Hematopoietic multipotent progenitor cell (in vitro differentiated cells): ENCODE results near the gene GC. TPM values are rescaled to one million over a fixed set of nuclear protein-coding genes. Genes with fewer than 3 reads are reported as not detected.
"Not testable (repeated sequence)": the region's sequence is repeated elsewhere in the genome, so short reads cannot be mapped to it uniquely, and the experiment has no call there.

Experiments
- DNase-seq, 3 donors: peaks; one replicate each; pipeline ENCODE4 v3.0.0-alpha.2; 2011 to 2015; ENCODE audit warnings: low read depth in 2 of 3, low spot score in 2 of 3
- total RNA-seq: library from RNA; depleted of rRNA; stranded (reverse); fragments of >200 nt; gene quantifications from one replicate; pipeline ENCODE4 v1.2.3, GENCODE V29; 2012

Gene GC
- total RNA-seq, 1 donor = not detected

DNA sequence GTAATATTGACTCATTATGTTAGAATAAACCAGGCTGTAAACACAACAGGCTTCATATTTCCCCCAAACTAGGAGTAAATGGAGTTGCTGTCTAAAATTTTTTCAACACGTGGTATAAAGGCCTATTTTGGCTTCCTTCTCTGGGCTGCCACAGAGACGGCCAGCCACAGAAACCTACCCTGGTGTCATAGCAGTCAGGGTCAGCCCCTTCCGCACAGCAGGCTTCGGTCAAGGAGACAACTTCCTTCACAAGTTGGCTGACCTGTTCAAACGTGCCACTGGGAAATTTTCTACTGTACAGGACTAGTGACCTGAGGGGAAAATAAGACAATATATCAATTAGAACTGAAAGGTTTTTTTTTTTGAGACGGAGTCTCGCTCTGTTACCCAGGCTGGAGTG lies 15.8 kb downstream of the GC start:
- DNase-seq = no peak

DNA sequence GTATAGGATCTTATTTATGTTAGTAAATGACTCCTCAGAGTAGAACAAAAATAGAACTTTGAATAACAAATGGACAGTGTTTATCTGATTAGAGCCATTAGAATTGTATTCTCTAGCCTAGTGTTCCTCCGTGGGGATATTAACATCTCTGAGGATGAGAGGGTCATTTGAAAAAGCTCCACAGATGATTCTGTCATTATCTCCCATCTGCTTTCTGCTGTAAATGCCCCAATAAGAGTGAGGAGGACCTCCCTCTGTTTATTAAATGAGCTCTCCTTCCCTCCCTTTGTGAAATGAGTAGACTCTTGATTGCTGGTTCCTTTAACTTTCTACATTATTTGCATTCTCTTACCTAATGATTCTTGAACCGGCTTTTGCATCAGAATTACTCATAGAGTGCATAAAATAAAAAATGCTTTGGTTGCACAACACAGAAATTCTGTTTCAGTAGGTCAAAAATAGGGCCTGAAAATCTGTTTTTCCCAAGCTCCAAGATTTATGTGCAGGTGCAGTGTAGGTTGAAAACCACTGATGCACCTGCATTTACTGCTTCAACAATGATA lies 18.0 kb downstream of the GC start:
- DNase-seq = no peak

DNA sequence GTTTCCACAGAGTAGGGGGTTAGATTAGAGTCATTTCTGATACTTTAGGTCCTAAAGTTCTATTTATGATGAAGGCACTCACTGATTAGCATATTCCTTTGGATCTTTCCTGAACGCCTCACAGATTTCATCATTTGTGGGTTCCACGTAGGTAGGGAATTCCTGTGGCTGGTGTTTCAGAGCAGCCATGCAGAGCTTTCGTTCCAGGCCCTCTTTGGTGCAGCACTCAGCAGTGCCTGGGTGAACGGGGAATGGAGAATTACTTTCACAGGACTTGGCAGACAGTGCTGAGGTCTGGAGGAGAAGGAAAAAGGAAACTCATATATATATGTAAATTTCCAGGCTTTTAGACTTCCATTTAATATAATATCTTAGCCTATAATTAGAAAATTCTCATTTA lies 18.5 kb downstream of the GC start:
- DNase-seq = no peak

DNA sequence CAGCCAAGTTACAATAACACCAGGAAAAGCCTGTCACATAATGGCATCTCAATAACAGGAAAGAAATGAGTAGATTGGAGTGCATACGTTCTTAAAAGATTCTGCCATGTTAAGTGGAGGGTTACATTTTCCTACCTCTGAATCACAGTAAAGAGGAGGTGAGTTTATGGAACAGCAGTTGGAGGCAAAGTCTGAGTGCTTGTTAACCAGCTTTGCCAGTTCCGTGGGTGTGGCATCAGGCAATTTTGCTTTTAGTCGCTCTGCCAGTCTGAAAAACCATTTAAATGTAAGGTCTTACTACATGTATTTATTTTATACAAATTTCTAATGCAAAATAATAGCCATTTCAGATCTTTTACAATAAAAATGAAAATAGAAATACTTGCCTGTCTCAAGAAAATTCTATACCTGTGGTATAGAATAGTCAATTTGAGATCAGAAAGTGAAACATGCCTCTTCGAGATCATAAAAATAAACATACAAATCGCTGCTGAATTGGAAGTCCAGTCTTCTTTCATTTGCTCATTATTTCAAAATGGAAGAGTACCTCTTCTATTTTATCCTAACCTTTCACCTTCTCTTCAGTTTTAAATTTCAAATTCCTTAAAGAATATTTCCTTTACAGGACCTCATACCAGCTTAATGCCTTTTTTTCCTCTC lies 31.4 kb downstream of the GC start:
- DNase-seq = no peak

DNA sequence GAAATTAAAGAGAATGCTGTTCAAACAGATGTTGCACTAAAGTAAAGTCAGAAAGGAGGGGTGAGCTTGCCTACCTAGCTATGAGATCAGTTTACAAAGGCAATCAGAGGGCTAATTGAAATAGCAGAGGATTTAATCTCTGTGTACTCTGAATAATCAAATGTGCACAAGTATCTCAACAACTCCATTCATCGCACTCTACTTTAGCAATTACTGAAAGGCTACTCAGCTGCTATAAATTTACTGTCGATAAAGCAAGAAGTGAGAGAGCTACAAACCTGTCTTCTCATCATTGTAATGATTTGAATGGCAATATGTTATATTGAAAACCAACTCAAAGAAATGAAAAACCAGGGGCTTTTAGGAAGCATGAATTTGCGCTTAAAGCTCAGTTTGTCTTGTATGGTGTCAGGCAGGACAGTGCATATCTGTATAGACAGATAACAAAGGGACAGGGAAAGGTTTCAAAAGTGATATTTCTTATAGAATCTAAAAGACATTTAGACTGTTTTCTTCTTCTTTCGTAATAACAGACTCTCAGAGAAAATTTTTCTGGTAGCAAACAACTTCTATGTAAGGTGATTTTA lies 34.8 kb downstream of the GC start:
- DNase-seq = no peak

DNA sequence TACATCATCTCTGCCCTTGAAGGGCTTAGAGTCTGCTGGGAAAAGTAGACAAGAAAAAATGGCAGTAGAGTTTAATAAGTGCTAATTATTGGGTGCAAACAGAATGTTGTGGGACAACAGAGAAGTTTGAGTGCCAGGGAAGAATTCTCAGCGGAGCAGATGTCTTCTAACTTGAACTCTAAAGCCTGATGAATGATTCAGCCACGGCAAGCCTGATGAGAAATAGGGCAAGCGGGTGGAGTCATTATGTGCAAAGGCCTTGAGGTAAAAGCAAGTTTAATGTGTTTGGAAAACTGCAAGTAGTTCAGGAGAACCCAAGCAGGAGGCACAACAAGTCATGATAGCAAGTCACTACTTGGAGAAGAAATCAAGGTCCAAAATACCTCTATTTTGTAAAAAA lies 37.5 kb downstream of the GC start:
- no peak for DNase-seq

DNA sequence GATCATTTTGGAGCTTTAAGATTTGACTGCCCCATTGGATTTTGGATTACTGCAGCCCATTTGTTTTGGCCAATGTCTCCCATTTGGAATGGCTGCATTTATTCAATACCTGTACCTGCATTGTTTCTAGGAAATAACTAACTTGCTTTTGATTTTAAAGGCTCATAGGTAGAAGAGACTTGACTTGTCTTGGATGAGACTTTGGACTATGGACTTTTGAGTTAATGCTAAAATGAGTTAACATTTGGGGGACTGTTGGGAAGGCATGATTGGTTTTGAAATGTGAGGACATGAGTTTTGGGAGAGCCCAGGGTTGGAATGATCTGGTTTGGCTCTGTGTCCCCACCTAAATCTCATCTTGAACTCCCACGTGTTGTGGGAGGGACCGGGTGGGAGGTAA lies 45.1 kb downstream of the GC start:
- DNase-seq = not testable (repeated sequence)

DNA sequence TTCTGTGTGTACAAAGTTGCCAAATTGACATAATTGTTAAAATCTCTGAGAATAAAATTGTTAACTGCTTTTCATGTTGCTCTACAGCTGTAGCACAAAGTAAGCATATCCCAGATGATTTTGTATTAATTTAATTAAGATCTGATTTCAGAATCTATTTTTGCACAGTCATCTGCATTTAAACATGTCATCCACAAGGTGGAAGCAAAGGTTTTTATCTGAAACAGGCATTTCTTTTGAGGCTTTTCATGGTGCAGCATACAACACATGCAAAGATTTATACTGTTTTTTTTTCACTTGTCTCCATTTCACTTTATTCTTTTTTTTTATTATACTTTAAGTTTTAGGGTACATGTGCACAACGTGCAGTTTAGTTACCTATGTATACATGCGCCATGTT lies 51.2 kb downstream of the GC start:
- peak in 2 of 3 donors; percentile 5 to 59 for DNase-seq

DNA sequence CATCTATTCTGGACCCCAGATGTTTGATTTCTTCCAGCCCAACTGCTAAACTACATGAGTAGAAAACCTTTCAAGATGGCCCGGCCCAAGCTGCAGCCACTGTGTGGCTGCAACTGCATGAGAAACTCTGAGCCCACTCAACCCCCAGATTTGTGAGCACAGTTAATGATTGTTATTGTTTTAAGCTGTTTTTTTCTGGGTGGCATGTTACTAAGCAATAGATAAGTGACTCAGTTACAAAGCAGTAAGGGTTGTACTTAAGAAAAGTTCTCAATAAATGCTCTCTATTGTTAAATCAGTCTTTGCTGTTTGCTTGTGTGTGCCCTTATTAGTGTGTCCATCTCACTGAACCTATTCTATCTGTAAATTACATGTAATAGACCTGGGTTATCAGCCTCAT lies 51.8 kb downstream of the GC start:
- DNase-seq = no peak

DNA sequence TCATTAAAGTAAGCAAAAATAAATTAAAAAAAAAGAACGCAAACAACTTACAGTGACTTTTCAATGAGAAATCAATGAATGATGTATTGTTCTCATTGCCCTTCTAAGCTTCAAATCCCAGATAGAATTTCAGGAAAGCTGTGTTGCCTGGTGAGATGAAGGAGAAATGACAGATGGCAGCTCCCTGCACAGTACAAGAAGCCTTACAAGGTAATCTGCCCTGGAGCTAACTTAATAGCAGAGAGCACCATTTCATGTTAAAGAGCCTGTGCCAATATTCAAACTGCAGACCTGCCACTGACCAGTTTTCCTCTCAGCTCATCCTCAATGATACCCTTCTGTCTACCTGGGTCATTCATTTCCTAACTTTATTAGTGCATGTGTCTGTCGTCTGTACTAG lies 54.0 kb downstream of the GC start:
- no peak for DNase-seq

DNA sequence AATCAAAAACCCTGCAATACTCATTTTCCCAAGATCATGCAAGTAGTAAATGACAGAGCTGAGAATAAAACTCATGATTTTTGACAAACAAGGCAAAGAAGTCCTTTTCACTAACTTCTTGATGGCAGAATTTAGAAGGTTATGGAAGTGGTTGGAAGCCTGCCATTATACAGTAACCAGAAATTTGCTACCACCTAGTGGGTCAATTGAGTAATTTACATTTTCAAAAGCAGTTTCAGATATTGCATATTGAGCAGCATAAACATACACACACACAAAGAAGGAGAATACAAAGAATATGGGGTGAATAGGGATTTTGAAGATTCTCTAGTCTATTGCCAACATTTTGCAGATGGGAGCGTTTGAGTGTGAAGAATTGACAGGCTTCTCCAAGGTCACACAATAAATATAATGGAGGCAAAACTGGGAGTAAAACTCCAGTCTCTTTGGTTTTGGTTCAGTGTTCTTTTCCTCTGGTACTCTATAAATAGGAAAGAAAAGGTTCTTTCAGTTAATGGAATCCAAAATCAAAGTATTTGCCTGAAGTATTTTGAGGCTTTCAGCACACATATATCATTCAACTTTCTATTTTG lies 70.2 kb downstream of the GC start:
- DNase-seq = peak in 2 of 3 donors; percentile 28 to 61

DNA sequence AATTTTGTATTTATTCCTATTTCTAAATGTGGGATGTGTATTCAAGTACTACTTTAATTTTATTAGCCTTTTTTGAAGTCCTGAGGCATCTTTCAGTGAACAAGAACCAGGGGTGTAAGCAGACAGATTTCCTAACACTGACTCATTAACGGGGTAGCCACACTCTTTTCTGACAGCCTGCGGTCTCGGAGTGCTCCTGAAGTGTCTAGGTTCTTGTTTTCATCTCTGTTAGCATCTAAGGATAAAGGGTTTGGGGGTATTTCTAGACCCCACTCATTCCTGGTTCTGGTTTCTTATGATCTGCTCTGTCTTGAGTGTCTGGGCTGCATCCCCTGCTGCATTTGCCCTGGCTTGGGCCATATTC lies 71.9 kb downstream of the GC start:
- DNase-seq = no peak

DNA sequence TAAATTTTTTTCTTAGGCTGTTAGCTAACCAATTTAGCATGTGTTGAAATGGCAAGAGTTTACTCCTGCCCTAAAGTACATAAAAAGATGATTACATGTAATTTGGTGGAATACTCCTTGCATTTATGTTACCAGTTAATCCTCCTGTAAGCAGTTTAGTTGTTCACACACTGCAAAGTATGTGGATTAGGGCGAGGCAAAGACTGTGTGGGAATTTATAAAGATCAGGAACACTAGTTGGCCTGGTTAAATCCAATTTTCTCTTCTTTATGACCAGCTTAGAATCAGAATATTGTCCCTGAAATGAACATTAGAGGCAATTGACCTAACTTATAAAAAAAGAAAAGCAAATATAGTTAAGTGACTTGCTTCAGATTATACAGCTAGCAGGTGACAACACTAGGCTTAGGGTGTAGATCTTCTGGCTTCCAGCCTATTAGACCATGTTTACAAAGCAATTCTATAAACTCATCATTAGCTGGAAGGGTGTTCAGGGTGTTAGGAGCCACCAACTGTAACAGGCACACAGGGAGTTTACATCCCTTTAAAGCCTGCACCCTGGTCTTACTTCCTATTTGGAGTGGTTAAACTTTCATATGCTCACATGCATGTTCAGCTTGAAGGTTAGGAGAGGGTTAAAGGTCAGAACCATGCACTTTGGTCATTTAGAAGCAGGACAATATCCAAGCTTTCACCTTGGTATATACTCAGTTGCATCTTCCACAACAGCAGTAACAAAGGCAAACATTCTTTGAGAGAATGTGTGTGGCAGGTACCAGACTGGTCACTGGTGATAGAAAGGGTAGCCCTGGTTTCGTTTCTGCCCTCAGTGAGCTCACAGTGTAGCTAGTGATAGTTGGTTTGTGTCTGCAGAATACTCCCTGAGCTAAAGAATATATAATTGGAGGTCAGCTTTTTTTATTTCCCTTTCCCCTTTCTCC lies 72.6 kb downstream of the GC start:
- no peak for DNase-seq

DNA sequence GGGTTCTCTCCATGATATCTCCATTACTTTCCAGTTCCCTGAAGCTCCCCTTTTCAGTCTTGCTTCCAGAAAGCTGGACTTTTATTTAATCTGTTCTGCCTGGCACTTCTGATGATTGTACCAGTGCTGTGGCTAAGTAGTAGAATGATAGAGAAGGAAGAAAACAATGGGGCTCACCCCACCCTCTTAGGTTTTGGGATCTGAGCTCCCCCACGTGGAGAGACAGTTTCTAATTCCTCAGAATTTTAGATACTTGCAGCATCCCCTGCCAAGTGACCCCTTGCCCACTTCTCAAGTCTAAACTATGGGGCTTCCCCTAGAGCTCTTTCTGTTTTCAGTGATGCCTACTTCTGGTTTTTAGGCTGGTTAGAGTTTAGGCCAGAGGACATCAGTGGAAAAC lies 73.9 kb downstream of the GC start:
- DNase-seq = no peak

DNA sequence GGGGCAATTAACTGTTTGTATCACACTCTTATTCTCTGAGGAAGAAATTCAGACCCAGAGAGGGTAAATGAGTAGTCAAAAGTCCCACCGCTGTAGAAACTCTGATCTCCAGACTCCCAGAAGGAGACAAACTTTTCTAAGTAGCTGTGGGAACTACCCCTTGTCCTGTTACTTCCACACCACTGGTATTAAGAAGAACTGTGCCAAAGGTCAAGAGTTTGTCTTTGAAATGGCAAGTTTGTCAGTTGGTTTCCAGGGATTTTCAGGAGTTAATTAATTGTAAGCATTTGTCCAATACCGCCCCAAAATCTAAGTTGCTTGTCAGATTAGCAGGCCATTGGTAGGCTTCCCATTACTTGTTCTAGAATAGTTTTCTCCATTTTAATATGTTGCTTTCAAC lies 85.7 kb downstream of the GC start:
- no peak for DNase-seq

DNA sequence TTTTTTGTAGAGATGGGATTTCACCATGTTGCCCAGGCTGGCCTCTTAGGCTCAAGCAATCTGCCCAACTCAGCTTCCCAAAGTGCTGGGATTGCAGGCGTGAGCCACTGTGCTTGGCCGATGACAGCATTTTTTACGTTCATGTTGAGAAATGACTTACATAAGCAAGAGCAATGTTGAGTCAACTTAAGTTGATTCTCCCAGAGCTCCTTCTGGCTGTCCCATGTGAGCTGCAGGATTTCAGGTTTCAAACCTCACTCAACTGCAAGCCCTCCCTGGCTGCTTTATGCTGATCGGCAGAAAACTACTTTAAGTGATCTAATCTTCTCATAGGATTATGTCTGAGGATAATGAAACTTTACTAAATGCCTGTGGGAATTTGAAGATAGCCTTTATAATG lies 86.8 kb downstream of the GC start:
- no peak for DNase-seq

DNA sequence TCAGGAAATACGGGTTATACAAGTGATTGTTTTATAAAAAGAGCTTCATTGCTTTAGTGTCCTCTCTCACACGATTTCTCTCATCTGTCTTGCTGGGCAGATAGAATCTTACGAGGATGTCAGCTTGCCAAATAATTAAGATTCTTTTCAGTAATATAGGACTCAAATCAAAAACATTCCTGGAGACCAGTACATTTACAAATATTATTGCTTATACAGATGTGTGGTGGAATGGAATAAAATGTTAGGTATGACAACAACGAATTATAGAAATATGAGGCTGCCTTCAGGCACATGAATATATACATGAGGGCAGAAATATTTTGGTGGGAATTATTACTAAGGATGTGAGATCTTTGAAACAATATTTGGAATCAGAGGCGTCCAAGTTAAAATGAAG lies 88.9 kb downstream of the GC start:
- DNase-seq = no peak

DNA sequence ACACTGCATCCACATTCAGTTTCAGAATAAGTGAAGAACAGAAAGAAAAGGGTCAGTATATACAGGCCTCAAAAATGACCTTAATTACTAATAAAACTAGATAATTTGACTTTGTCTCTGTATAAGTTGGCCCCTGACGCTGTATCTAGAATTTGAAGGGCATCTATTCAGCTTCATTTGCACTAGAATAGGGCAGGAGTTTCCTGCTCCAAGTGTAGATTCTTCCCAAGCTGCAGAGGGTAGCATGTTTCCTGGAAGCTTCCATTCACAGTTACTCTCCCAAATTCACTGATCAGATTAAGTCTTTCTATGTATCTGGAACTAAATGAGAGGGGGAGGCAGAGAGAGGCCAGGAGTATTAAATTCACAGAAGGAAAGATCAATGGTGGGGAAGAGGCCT lies 90.9 kb downstream of the GC start:
- no peak for DNase-seq

DNA sequence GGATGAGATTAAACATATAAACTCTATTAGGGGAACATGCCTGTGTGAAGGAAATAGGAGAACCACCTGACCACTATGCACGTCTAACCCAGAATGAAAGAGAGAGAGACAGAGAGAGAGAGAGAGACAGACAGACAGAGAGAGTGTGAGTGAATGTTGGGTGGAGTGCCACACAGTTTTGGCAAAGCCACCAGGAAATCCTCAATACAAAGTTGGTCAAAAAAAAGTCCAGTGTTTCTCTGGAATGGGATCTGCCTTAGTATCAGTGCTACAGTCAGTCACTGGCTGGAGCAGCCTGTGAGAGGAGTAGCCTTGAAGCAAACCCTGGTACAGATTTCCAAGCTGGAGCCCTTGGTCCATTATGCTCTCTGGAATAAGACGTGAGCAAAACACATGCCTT lies 91.7 kb downstream of the GC start:
- DNase-seq = no peak
